K562 (cell line): Measurements from ENCODE around the gene LPGAT1. TPM values are rescaled to one million over a fixed set of nuclear protein-coding genes. Genes with fewer than 3 reads are reported as not detected.

Experiments
- ATAC-seq: fragments of 200-7000 bp; cut with Tn5 transposase; 3 replicates; pipeline ENCODE4 v1.9.1; 2020; ENCODE audit warnings: moderate library complexity
- BruUV-seq: library from RNA; stranded (reverse); fragments of 400-500 nt; replicated peaks from 2 replicates; lab custom pipeline; 2021; lab: Mats Ljungman, UMichigan
- CTCF ChIA-PET: fragments of 300-600 bp; formaldehyde crosslinking; extraction: SDS; loops from one replicate; lab custom pipeline; 2021; ENCODE audit warnings: low intra/inter-chr PET ratio; lab: Yijun Ruan, JAX
- POLR2A ChIA-PET: fragments of 300-600, 350-650 bp; sonication (Branson Sonifier 250); formaldehyde crosslinking; extraction: SDS; loops from one replicate; lab custom pipeline; 2021; ENCODE audit warnings: antibody characterized with exemption, inconsistent platforms; lab: Yijun Ruan, JAX
- DNase-seq, 4 experiments: peaks; one replicate each; pipeline versions ENCODE4 v3.0.0 to v3.0.0-alpha.2; 2011 to 2018; ENCODE audit warnings: low spot score in 3 of 4, mixed read lengths in 3 of 4; ENCODE audit errors: extremely low read depth in 1 of 4
- FAIRE-seq: peaks from 2 replicates; lab custom pipeline; 2011; peaks lifted over from hg19 to GRCh38; lab: Jason Lieb, UNC
- H2AFZ ChIP-seq: 2 replicates; pipeline ENCODE4 v1.6.0; 2011; ENCODE audit warnings: low read depth, low read length, control low read depth, inconsistent platforms
- H3K27ac ChIP-seq: fragments of 200-600 bp; 3 replicates; pipeline ENCODE4 v1.8.0; 2011; ENCODE audit warnings: low read depth, mild to moderate bottlenecking, control low read depth, inconsistent platforms, low read length, moderate library complexity, mixed read lengths; ENCODE audit errors: extremely low read depth
- H3K27me3 ChIP-seq, 2 experiments: fragments of 300-600 bp in 1 of 2; 2 replicates in 1 of 2; 3 replicates in 1 of 2; pipeline versions ENCODE4 v1.6.0 to v1.8.0; 2011; ENCODE audit warnings: inconsistent platforms in 2 of 2, low read length in 2 of 2, mild to moderate bottlenecking in 1 of 2, mixed read lengths in 1 of 2, moderate library complexity in 1 of 2; ENCODE audit not compliant: control insufficient read depth in 2 of 2, insufficient read depth in 2 of 2
- H3K36me3 ChIP-seq: fragments of 300-600 bp; 3 replicates; pipeline ENCODE4 v1.8.0; 2011; ENCODE audit warnings: mild to moderate bottlenecking, low read length, inconsistent platforms; ENCODE audit not compliant: control insufficient read depth, insufficient read depth
- H3K4me1 ChIP-seq, 2 experiments: fragments of 200-600 bp in 1 of 2; replicated peaks in 1 of 2; 2 replicates in 1 of 2; 3 replicates in 1 of 2; pipeline versions ENCODE4 v1.5.1 to v1.8.0; 2011; ENCODE audit warnings: inconsistent platforms in 2 of 2, low read length in 2 of 2, mild to moderate bottlenecking in 1 of 2, mixed read lengths in 1 of 2, moderate library complexity in 1 of 2; ENCODE audit not compliant: control insufficient read depth in 2 of 2, insufficient read depth in 2 of 2
- H3K4me2 ChIP-seq: 2 replicates; pipeline ENCODE4 v1.6.1; 2011; ENCODE audit warnings: low read length, control low read depth, inconsistent platforms, mixed read lengths; ENCODE audit not compliant: insufficient read depth
- H3K4me3 ChIP-seq: fragments of 200-600 bp; sonication (generic), shearing (Covaris generic); 2 replicates; pipeline ENCODE4 v1.5.1; 2016; ENCODE audit warnings: control low read depth, inconsistent platforms
- H3K79me2 ChIP-seq: fragments of 200-600 bp; 3 replicates; pipeline ENCODE4 v1.8.0; 2011; ENCODE audit warnings: low read length, inconsistent platforms; ENCODE audit not compliant: control insufficient read depth, insufficient read depth
- H3K9ac ChIP-seq, 2 experiments: 2 replicates each; pipeline versions ENCODE4 v1.6.0 to v1.6.1; 2011; ENCODE audit warnings: low read depth in 2 of 2, low read length in 2 of 2, control low read depth in 1 of 2, inconsistent platforms in 1 of 2, mild to moderate bottlenecking in 1 of 2, mixed read lengths in 1 of 2; ENCODE audit not compliant: insufficient read depth in 1 of 2
- H3K9me1 ChIP-seq: one replicate; pipeline ENCODE4 v1.6.0; 2011; ENCODE audit warnings: inconsistent platforms, mild to moderate bottlenecking, low read length, moderate library complexity; ENCODE audit not compliant: control insufficient read depth, insufficient read depth
- H3K9me3 ChIP-seq: replicated peaks from 2 replicates; pipeline ENCODE4 v1.5.1; 2011; ENCODE audit warnings: low read depth, low read length, inconsistent platforms; ENCODE audit not compliant: control insufficient read depth, insufficient read depth
- H4K20me1 ChIP-seq: replicated peaks from 2 replicates; pipeline ENCODE4 v1.6.1; 2011; ENCODE audit warnings: low read length, inconsistent platforms, mixed read lengths; ENCODE audit not compliant: control insufficient read depth, insufficient read depth
- CLOCK ChIP-seq: fragments of 250-450 bp; sonication (Bioruptor Pico); IDR thresholded peaks from 2 replicates; pipeline ENCODE4 v1.4.0; 2020; ENCODE audit warnings: mild to moderate bottlenecking, moderate library complexity, borderline replicate concordance
- CUX1 ChIP-seq: fragments of 200-800 bp; sonication (Bioruptor generic); IDR thresholded peaks from 2 replicates; pipeline ENCODE4 v1.6.1; 2016; ENCODE audit warnings: missing genetic modification characterization, missing compliant biosample characterization
- EP400 ChIP-seq: fragments of 450-650 bp; IDR thresholded peaks from 2 replicates; pipeline ENCODE4 v1.6.1; 2017; ENCODE audit warnings: antibody characterized with exemption, mild to moderate bottlenecking, moderate library complexity
- NCOA2 ChIP-seq, 2 experiments: fragments of 450-650 bp; IDR thresholded peaks; 2 replicates each; pipeline ENCODE4 v1.6.1; 2018; ENCODE audit warnings: mild to moderate bottlenecking in 2 of 2, moderate library complexity in 1 of 2; ENCODE audit not compliant: partially characterized antibody in 2 of 2
- ZBTB1 ChIP-seq: sonication (generic); formaldehyde crosslinking; IDR thresholded peaks from 2 replicates; pipeline ENCODE4 v1.8.1; 2023; ENCODE audit warnings: missing genetic modification reagents, low read depth, mild to moderate bottlenecking, borderline replicate concordance
- ZNF717 ChIP-seq: fragments of 250-450 bp; sonication (Bioruptor Pico); IDR thresholded peaks from 2 replicates; pipeline ENCODE4 v1.5.0; 2021
- ZNF77 ChIP-seq: fragments of 250-450 bp; sonication (Bioruptor Pico); IDR thresholded peaks from 2 replicates; pipeline ENCODE4 v1.5.0; 2020
- WGBS: fragments of 100-300 bp; shearing (Covaris generic); methylation state at CpG from one replicate; pipeline ENCODE4 v1.1.6; 2016; ENCODE audit warnings: low coverage, mixed read lengths; ENCODE audit not compliant: insufficient coverage; ENCODE audit errors: missing lambda C conversion rate; 5-methylcytosine and 5-hydroxymethylcytosine counted together
- in situ Hi-C: fragments of 300-500 bp; cut with MboI; formaldehyde crosslinking; loops from 4 replicates; pipeline ENCODE4 v1.15.0; 2018; ENCODE audit warnings: inconsistent platforms, mixed read lengths
- intact Hi-C: fragments of 100-400 bp; cut with micrococcal nuclease; formaldehyde crosslinking; loops from 2 replicates; pipeline ENCODE4 v1.14.2; 2022
- polyA plus RNA-seq, 8 experiments: library from polyadenylated mRNA; depleted of rRNA in 4 of 8; stranded (reverse) in 5 of 8; unstranded in 3 of 8; fragments of >200 nt; fragmentation: Nextera tagmentation in 2 of 8; fragmentation: Illumina TruSeq in 1 of 8; extraction: Ambion mirVana in 2 of 8; extraction: Trizol in 1 of 8; gene quantifications; 2 replicates each; pipeline versions ENCODE4 v1.2.1 to v1.2.3, GENCODE V29; 2011 to 2014; ENCODE audit warnings: inconsistent platforms in 1 of 8, missing spikeins in 1 of 8
- total RNA-seq, 7 experiments: library from RNA; depleted of rRNA in 6 of 7; stranded (reverse); fragments of >200 nt in 6 of 7; fragmentation: Illumina TruSeq in 2 of 7; extraction: Trizol in 2 of 7; gene quantifications; 2 replicates each; pipeline versions ENCODE4 v1.2.1 to v1.2.3, GENCODE V29; 2011 to 2021; ENCODE audit warnings: low replicate concordance in 1 of 7

LPGAT1 gene
- total and polyA plus RNA-seq, 9 of the 15 experiments (the other 6 are each of a cell fraction or from before 2014, with no cell fraction given): 5.7 to 31.4 (median 16.3) TPM

- H3K9me1 ChIP-seq: no peaks in the 10 kb centered on the region
- intact Hi-C loops: no loop called here
- peaks cover 12% of the 10 kb centered on the region; the same call in 2 of the 3 replicates for H3K36me3 ChIP-seq
- no peak overlapping the region for H3K9ac ChIP-seq
- no peak overlapping the region for H3K4me3 ChIP-seq
- no TSS peak for BruUV-seq
- no peaks in the 10 kb centered on the region for H3K9me3 ChIP-seq
- POLR2A ChIA-PET: interaction anchor here (1.1 to 1.9 kb wide), 2 partner anchors 10 to 16 kb away, joined by 3 to 7 read pairs; no protein-coding TSS in a partner anchor
- CTCF ChIA-PET: no interaction called here
- ATAC-seq (no peak), FAIRE-seq (no peak)
- H3K4me1 ChIP-seq: peaks cover 0 to 9% of the 10 kb centered on the region in 2 experiments; a peak in 2 of 5 replicates
- 39% methylated on average over 4 of the region's 4 CpGs for WGBS
- H3K4me2 ChIP-seq: no peak overlapping the region
- no peak for TF ChIP-seq CLOCK (CRISPR knock-in tag)
- no peak for TF ChIP-seq ZBTB1 (CRISPR knock-in tag)
- no peak for TF ChIP-seq EP400
- TF ChIP-seq ZNF77: no peak
- TF ChIP-seq CUX1: no peak
- no peak for TF ChIP-seq NCOA2 (IDR thresholded peaks at IDR 0.05; ENCODE audit: partially characterized antibody in 2 of 2)
- no peak for TF ChIP-seq ZNF717 (CRISPR knock-in tag)
- TF ChIP-seq, all 486 proteins: peak for 0
- H4K20me1 ChIP-seq: no peaks in the 10 kb centered on the region
- no peak for DNase-seq
- in situ Hi-C loops: no loop called here
- no peak overlapping the region for H2AFZ ChIP-seq
- H3K27me3 ChIP-seq: no peaks in the 10 kb centered on the region
- H3K79me2 ChIP-seq: no peaks in the 10 kb centered on the region
- no peak overlapping the region for H3K27ac ChIP-seq
Measured at GRCh38 chr1:211752317-211752716, 78.2 kb downstream of the LPGAT1 start.
